G401 (cell line): ENCODE data around the gene CCNL1. TPM values are rescaled to one million over a fixed set of nuclear protein-coding genes. Genes with fewer than 3 reads are reported as not detected.
"Not testable (repeated sequence)": the region's sequence is repeated elsewhere in the genome, so short reads cannot be mapped to it uniquely, and the experiment has no call there.

Experiments
- DNase-seq: peaks from one replicate; pipeline ENCODE4 v3.0.0-alpha.2; 2015; ENCODE audit warnings: low spot score
- in situ Hi-C: cut with HindIII; loops from 2 replicates; pipeline ENCODE4 v1.10.0; 2016; ENCODE audit warnings: low sequenced_read_pairs, mixed read lengths
- total RNA-seq: library from RNA; depleted of rRNA; stranded (reverse); fragments of >200 nt; shearing (Covaris generic); gene quantifications from 2 replicates; pipeline ENCODE4 v1.2.3, GENCODE V29; 2014

CCNL1 gene
- total RNA-seq, 1 experiment from 2014 or later: 87.5 TPM

DNA sequence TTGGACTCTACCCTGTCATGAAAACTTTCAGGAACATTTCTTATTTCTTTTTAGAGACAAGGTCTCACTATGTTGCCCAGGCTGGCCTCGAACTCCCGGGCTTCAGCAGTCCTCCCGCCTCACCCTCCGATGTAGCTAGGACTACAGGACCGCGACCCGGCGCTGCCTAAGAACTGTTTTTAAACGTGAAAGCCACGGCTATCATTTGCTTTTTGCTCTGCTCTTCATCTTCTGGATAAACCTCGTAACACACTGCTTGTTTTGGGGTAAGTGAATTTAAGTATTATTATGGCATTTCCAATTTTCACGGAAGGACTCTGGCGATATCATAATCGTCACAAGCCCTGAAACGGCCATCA lies 14.3 kb upstream of the CCNL1 start:
- in situ Hi-C loops: no loop called here
- no peak for DNase-seq

DNA sequence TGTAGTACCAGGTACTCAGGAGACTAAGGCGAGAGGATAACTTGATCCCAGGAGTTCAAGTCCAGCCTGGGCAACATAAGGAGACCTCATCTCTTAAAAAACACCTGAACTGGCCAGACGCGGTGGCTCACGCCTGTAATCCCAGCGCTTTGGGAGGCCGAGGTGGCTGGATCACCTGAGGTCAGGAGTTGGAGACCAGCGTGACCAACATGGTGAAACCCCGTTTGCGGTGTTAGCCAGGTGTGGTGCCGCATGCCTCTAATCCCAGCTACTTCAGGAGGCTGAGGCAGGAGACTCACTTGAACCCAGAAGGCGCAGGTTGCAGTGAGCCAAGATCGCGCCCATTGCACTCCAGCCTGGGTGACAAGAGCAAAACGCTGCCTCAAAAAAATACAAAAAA lies 13.4 kb upstream of the CCNL1 start:
- in situ Hi-C loops, DNase-seq: not testable (repeated sequence)

DNA sequence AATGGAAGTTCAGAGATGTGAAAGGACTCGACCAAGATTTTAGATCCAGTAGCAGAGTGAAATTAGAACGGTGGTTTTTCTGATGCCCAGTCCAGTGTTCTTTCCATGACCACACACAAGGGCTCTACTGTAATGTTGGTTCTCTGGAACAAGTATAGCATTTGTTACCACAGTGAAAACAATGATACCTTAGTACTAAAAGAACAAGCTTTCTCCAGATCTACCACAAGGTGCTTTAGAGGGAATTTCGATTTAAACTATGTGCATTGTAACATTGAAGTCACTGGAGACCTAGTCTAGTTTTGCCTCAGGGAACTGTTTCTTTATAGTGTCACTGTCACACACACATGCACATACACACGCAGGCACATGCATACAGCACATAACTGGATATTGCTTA lies 12.8 kb upstream of the CCNL1 start:
- in situ Hi-C loops: no loop called here
- no peak for DNase-seq

DNA sequence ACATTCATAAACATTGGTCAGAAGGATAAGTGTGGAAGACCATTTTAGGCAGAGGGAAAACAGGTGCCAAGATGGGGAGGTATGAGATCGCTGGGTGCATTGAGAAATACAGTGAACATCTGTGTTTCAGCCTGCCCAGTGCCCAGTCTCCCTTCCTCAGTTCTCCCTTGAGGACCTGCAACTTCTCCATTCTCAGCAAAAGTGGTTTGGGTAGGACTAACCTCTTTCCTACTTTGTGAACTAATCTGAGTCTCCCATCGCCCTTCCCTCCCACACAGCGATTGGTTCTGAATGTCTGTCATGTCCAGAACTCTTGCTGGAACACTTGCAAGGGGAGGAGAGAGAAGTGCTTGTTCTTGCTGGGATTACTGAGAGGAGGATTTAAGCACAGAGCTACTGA lies 10.9 kb upstream of the CCNL1 start:
- in situ Hi-C loops: no loop called here
- no peak for DNase-seq

DNA sequence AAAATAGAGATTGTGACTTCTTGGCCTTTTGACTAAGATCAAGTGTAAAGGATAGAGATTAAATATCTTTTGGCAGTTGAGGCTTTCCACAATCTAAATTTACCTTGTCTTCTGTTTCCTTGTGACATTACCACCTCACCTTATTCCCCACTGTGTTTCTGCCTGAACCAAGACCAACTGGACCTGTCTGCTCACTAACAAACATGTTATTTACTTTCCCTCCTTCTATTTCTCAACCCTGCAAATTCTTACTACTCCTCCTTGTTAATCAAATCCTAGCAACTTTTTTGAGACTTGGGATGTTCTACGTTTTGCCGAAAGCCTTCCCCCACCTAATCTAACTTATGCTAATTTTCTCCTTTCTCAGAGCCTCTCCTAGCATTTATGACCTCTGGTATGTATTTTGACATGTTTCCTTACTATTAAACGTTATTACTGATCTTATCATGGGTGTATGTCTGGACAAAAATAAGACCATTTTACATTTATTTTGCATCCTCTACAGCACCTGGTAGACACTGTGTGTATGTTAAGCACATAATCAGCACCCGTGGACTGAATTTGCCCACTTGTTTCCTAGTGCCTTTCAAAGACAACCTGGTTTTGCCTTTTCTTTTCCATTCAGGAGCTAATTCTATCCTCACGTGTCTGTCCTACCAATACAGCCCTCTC lies 7.6 kb upstream of the CCNL1 start:
- in situ Hi-C loops: no loop called here
- no peak for DNase-seq

DNA sequence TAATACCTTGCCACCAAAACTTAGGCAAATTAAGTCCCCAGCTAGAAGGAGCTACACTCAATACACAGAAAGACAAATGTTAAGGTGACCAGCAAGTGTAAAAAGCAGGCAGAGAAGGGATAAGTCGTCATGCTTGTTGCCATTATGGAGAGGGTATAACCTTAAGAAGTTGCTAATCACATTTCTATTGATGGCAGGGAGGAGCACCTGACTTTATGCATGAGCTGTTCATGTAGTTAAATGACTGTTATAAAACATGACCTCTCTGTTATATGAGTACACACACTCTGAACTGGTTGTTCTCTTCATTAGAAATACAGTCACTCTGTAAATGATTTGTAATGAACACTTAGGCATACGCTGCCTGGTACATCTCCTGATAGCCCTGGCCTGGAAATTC lies 6.6 kb upstream of the CCNL1 start:
- in situ Hi-C loops: no loop called here
- DNase-seq: no peak

DNA sequence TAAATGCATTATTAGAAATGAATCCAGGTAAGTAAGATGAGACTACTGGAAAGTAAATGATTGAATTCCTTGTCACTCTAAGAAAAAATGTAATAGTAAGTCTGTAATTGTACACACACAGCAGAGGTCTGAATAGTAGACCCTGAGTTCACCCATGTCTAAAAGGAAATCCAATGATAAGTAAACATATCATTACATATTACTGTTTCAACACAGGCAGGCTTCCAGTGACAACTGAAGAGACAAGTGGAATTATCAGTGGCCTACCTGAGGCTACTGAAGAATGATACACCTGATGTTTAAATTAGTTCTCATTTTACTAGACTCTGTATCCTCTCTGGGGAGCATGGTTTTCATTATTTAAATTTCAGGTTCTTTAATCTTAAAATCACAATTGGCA lies 6.2 kb upstream of the CCNL1 start:
- no peak for DNase-seq
- in situ Hi-C loops: no loop called here

DNA sequence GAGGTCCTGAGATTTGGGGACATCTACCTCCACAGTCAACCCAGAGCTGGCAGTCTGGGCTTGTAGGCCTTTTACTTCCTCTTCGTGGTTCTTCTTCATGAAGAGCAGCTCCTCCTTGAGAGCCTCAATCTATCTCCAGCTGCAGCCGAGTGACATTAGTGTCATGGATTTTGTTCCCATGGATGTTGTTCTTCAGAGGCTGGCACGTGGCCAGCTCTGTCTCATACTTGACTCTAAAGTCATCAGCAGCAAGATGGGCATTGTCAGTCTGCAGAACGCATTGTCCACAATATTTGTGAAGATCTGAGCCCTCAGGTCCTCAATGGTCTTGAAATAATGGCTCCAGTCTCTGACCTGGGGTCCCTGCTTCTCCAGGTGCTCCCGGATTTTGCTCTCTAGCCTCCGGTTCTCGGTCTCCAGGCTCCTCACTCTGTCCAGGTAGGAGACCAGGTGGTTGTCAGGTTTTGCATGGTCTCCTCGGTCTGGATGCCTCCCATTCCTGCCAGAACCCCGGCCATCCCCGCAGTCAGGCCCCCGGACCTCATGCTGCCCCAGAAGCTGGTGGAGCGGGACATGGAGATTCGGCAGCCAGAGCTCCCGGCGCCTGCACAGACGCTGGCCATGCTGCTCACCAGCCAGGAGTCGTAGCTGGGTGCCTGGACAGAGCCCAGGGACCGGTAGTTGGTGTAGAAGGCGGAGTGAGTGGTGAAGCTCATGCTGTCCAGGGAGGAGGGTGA lies 3.4 kb upstream of the CCNL1 start:
- in situ Hi-C loops: no loop called here
- no peak for DNase-seq

DNA sequence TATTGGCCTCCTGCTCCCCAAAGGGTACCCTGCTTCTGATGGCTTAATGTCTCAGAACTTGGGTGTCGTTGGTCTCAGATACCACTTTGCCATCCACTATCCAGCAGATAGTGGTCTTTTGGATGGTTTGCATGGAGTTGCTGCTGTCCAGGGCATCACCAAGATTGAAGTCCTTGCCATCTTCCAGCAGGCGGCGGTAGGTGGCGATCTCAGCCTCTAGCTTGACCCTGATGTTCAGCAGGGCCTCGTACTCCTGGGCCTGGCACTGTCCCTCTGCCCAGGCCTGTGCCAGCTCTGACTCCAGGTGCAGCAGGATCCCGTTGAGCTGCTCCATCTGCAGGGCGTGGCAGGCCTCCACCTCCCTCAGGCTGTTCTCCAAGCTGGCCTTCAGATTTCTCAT lies 2.7 kb upstream of the CCNL1 start:
- DNase-seq, in situ Hi-C loops: not testable (repeated sequence)

DNA sequence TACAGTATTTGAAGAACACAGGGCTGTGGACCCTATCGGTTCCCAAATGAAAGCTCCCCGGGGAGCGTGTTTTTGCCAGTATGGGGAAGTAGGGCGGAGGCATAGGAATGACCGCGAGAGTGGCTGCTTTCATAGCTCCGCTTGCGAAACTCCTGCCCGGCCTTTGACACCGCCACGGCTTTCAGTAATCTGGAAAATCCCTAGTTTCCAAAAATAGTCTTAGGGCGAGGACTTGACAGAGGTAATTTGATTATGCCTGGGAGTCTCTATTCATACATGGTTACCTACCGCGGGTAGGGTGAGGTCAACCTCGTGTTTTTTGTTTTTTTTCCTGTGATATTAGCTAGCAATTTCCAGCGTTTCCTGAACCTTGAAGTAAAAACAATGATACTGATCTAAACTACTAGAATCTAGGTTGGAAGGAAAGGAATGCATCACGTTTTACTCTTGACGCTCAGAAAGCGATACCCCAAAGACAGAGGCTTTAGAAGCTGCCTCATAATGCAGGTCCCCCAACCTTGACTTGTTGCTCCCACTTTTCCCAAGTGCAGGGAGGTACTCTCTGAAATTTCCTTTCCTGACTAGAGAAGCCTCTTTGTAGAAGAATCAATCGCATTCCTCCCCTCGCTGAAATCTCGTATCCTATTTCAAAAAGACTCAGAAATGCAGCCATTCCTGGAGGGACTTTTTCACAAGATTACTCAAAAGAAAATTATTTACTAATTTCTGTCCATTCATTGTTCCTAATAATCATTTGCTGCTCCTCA lies 894 bp upstream of the CCNL1 start:
- DNase-seq: peak; percentile 69
- in situ Hi-C loops: no loop called here

DNA sequence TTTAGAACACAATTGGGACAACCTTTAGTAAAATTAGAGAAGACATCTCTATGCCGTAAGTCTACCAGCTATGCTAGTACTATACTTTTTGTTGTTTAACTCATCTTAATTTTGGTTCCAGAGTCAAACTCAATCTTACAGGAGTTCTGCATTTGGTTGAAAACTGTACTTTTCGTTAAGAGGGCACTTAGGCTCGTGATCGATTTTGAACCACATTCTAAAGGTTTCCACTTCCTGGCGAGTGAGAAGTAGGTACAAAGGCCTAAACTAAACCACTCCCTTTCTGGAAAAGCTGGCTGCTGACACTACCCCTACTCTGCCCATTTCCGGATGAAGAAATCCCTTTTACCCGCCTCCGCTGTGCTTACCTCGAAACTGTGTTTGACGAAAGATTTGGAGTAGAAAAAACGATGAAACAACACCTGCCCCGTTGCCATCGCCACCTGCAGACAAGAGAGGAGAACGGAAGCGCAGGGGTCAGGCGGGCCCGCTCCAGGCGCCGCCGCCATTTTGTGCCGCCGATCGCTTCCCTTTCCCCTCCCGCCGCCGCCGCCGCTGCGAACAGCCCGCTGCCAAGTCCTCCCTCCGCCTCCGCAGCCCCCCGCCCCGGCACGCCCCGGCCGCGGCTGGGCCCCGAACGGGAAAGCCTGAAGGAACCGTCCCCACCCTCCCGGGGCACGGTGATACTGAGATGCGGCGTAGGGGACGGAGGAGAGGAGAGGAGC lies 748 bp downstream of the CCNL1 start:
- peak; percentile 32 for DNase-seq
- in situ Hi-C loops: no loop called here

DNA sequence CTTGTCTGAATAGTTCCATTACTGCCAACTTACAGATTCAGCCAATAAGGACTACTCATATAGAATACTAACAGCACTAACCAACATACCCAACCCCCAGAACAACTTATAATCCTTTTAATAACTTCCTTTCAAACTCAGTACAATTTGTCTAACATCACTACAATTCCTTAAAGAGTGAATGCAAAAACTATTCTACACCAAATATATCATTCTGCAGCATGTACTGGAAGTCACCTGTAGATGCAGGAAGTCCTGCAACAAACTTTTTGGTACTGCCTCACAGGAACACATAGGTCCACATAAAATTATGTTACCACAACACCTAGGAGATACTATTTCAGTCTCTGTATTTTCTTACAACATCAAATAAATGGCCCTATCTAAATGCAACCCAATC lies 2.1 kb downstream of the CCNL1 start:
- no peak for DNase-seq
- in situ Hi-C loops: no loop called here

DNA sequence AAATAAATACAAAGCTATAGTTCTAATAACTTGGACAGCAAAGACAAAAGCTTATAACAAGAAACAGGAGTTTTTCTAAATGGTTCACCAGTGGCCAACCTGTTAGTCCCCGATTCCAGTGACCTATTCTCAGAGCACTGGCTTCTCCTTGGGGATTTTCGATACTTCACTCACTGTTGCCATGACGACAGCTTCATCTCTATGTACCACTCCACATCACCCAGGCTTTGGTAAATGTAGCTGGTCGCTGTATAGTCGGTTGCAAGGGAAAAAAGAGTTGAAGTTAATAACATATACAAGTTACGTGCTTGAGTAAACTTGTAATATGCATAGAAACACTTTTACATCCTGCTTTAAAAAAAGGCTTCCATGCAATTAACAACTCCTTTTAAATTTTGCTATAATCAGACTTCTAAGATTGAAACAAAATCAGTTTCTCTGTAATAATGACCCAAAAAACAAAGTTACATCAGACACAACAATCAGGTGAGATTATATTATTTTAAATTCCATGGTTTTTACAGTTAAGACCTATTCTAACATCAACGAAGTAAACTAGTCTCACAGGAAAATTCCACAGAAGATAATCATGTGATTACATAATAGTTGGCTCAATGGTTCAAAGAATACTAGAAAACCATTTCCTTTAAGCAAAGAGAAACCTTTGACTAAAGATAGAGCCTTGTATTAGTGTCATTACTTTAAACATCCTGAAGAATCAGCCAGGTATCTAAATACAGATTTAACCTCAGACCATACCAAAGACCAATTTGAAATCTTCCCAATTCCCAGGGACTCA lies 2.9 kb downstream of the CCNL1 start:
- DNase-seq: no peak
- in situ Hi-C loops: no loop called here

DNA sequence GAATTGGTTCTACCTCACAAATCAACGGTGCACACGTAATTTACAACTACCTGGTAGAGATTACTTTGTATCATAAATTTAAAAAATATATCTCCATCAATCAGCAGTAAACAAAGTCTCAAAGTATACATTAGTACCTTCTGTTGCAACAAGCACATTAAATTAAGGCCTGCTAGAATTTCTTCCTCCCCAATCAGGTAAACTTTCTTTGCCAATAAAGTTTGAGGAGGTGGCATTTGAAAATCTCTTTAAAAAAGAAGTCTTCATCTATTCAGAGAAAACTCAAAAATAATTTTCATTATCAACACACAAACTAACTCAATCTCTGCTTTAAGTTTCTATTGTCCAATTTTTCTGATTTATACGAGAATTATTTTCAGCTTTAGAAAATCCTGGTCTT lies 4.4 kb downstream of the CCNL1 start:
- no peak for DNase-seq
- in situ Hi-C loops: no loop called here

DNA sequence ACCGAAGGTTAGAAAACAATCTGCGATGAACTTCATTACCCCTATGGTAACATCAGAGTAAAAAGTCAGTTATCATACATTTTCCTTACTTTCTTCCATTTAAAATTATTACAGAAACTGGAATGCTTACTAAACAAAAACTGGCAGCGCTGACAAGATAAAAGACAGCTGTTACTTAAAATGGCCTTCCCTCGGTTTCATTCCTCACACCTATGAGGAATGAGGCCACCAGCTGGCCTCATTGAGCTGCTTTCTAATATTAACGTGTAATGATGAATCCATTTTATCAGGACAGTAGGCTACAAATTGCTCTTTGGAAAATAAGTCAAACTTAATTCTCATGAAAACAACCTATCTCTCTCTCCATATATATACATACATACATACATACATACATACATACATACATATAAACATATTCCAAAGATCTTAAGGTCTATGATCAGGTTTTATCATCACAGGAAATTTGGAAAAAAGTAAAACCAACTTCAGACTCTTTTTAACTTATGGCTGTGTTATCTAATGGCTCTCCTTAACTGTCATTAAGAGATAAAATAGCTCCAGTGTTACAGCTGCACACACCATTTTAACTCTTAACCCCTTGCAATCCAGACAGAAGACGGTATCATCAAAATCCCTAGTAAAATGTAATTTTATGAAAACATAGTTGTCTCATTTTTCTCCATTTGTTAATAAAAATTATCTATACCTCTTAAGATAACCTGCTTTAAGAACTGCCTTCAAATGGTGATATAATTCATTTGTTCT lies 5.2 kb downstream of the CCNL1 start:
- DNase-seq: no peak
- in situ Hi-C loops: no loop called here

DNA sequence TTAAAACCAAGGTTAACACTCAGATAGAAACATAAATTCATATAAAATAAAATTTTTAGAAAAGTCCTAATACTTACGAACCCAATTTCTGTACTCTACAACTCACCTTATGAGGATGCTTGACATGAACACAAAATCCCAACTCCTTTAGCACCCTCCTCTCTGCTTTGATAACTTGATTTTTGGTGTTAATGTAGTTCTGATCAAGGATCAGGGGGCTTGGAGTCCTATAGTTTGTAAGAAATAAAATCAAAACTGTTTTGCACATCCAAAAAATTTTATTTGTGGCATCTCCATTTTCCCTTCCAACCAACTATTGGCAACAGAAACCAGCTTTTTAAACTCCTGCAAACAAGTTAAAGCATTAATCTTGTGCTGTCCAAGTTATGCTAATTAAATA lies 7.0 kb downstream of the CCNL1 start:
- in situ Hi-C loops: no loop called here

DNA sequence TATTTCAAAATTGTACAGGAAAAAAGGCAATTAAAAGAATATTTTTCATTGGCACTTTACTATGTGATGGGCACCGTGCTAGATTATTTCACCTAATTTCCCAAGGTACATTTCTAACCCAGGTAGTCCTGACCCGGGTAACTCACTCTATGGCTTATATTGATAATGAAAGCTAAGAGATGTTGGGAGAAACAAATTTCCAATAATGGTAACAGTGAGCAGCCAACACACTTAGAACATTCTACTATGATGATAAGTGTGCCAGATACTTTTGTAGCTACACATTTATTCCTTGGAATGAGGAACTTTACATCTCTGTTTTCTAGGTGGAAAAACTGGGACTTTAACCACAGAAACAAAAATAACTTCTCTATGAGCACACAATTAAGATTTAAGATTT lies 7.5 kb downstream of the CCNL1 start:
- in situ Hi-C loops: no loop called here
- no peak for DNase-seq

More for the DNA sequence above, 7.0 kb downstream of the CCNL1 start:
- DNase-seq: no peak

DNA sequence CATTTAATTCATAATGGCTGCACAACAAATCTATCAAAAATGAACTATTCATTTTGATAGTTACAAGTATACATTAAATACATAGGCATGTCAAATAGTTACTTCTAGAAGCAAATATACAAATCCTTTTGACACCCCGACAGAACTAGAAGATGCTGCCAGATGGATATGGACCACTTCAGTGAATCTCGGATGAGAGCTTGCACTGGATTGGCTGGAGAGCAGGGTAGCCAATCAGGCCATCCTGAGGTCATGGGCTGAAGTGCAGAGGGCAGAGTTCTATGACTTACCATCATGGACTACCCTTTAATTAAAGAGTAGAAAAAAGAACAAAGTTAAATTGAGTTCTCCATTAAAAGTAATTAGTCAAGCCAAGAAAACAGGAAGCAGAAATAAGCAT lies 8.3 kb downstream of the CCNL1 start:
- in situ Hi-C loops: no loop called here
- no peak for DNase-seq
